C4-2B (cell line): ENCODE measurements around the gene SIGLEC11.
"Not testable (repeated sequence)": the region's sequence is repeated elsewhere in the genome, so short reads cannot be mapped to it uniquely, and the experiment has no call there.

Source experiments
- H3K27ac ChIP-seq: fragments of 450-650 bp; 2 replicates; pipeline ENCODE4 v1.5.1; 2017
- CTCF ChIP-seq: fragments of 450-650 bp; conservative IDR thresholded peaks from 2 replicates; pipeline ENCODE4 v1.5.1; 2017; ENCODE audit warnings: mild to moderate bottlenecking
- ZFX ChIP-seq: fragments of 450-650 bp; IDR thresholded peaks from 2 replicates; pipeline ENCODE4 v1.6.1; 2017

SIGLEC11 gene

DNA sequence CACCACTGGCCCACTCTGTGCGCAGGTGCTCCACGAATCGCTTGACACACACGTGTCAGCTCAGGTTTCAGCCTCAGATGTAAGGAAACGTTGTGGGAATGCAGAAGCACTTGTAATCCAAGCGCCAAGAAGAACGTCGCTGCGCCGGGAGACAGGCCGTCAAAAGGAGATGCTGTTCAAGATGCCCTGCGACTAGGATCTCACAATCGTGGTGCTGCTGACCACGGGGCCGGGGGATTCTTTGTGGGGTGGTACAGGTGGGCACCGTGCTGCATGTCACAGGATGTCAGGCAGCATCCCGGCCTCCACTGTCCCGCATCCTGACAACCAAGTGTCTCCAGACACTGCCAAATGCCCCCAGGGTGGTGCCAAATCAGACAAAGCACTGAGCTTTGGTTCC lies 16.9 kb upstream of the SIGLEC11 start:
- H3K27ac ChIP-seq, result no peak overlapping the region
- TF ChIP-seq ZFX (no peak), CTCF (no peak)

DNA sequence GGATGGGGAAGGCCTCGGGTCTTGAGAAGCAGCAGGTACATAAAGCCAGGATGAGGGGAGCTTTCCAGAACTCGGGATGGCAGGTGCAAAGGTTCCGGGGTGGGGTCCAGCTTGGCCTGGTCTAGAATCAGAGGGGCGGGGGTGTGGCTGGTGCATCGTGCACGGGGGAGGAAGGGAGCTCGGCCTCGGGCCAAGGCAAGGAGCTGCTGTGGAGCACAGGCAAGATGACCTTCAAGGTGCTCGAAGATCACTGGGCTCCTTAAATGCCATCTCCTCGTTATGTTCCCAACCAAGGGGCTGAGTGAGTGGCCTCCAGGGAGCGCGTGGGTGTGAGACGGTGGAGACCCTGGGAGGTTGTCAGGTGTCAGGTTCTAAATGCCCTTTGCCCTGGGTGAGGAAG lies 16.1 kb upstream of the SIGLEC11 start:
- TF ChIP-seq ZFX, result no peak
- TF ChIP-seq CTCF, result no peak
- no peak overlapping the region for H3K27ac ChIP-seq

GRCh38 chr19:49976496-49976895 lies 15.5 kb upstream of the SIGLEC11 start:
- TF ChIP-seq ZFX (no peak), CTCF (no peak)
- H3K27ac ChIP-seq, result no peak overlapping the region

DNA sequence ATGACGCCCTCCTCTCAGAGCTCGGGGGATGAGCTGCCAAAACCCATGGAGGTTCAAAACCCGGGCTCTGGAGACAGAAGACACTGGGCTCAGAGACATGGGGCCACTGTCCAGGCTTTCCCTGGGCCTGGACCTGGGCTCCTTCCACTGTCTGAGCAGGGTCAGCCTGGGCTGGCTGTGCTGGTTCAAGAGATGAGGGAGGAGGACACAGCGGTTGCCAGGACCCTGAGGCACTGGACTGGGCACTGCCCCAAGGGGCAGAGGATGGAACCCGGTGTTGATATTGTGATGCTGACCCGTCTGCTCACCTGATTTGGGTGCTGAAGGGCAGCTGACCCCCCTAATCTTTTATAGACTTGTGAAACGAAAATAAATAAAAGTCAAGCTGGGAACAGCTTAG lies 14.1 kb upstream of the SIGLEC11 start:
- TF ChIP-seq CTCF (no peak), ZFX (no peak)
- H3K27ac ChIP-seq, result no peak overlapping the region

- no peak overlapping the region for H3K27ac ChIP-seq
- TF ChIP-seq ZFX, result no peak
- no peak for TF ChIP-seq CTCF
Measured at GRCh38 chr19:49973987-49974386, 13.0 kb upstream of the SIGLEC11 start.

DNA sequence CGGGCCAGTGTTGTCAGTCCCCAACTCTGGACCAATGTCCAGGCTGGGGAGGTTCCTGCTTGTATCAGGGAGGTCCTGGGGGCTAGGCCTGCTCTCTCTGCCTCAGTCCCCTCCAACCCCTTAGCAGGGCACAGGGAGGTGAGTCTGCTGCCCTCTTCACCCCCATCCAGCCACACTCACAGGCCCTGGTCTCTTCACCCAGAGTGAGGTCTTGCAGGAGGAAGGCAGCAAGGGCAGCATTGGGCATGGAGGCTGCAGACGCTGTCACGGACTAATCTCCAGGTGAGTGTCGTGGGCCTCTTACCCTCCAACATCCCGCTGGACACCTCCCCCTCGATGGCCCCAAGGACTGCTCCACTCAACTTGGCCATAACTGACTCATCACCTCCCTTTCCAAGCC lies 11.9 kb upstream of the SIGLEC11 start:
- TF ChIP-seq CTCF (no peak), ZFX (no peak)
- no peak overlapping the region for H3K27ac ChIP-seq

DNA sequence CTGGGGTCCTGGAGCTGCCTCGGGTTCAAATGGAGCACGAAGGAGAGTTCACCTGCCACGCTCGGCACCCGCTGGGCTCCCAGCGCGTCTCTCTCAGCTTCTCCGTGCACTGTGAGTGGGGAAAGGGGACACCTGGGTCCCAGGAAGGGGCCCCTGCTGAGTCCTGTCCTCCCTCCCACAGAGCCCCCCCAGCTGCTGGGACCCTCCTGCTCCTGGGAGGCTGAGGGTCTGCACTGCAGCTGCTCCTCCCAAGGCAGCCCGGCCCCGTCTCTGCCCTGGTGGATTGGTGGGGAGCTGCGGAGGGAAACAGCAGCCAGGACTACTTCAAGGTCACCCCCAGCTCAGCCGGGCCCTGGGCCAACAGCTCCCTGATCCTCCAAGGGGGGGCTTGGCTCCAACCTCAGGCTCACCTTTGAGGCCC lies 11.0 kb upstream of the SIGLEC11 start:
- no peak overlapping the region for H3K27ac ChIP-seq
- TF ChIP-seq ZFX, result no peak
- no peak for TF ChIP-seq CTCF

DNA sequence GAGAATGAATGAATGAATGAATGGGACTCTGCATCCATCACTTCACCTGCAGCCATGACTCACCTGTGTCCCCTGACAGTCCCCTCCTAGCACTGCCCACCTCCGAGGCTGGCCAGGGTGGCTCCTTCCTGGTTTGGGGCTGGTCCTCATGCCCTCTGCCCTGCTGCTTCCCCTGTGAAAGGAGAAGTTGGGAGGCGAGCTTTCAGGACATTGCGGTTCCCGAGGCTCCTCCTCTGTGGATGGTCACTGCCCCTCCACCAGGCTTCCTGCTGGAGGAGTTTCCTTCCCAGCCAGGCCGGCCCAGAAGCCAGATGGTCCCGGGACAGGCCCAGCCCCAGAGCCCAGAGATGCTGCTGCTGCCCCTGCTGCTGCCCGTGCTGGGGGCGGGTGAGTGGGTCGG lies 8.4 kb upstream of the SIGLEC11 start:
- not testable (repeated sequence) for H3K27ac ChIP-seq
